Hepatocyte (in vitro differentiated cells): ENCODE measurements around the gene MDM2. TPM values are rescaled to one million over a fixed set of nuclear protein-coding genes. Genes with fewer than 3 reads are reported as not detected.

Experiments used
- DNase-seq: peaks from one replicate; pipeline ENCODE4 v3.0.0-alpha.2; 2016; ENCODE audit warnings: low spot score
- H2AFZ ChIP-seq: fragments of 200-600 bp; sonication (generic); 2 replicates; pipeline ENCODE4 v1.6.0; 2016; ENCODE audit warnings: antibody characterized with exemption, mild to moderate bottlenecking
- H3K27ac ChIP-seq: fragments of 200-600 bp; sonication (generic); 2 replicates; pipeline ENCODE4 v1.5.1; 2016; ENCODE audit warnings: mild to moderate bottlenecking
- H3K27me3 ChIP-seq: fragments of 200-600 bp; sonication (generic); 2 replicates; pipeline ENCODE4 v1.6.1; 2016
- H3K36me3 ChIP-seq: fragments of 200-600 bp; sonication (generic); replicated peaks from 2 replicates; pipeline ENCODE4 v1.5.1; 2016; ENCODE audit warnings: low read depth; ENCODE audit not compliant: insufficient read depth
- H3K4me1 ChIP-seq: fragments of 200-600 bp; sonication (generic); 2 replicates; pipeline ENCODE4 v1.5.1; 2016; ENCODE audit warnings: mild to moderate bottlenecking, moderate library complexity; ENCODE audit not compliant: insufficient read depth
- H3K4me2 ChIP-seq: fragments of 200-600 bp; sonication (generic); 2 replicates; pipeline ENCODE4 v1.6.0; 2016
- H3K4me3 ChIP-seq: fragments of 200-600 bp; sonication (generic); 2 replicates; pipeline ENCODE4 v1.5.1; 2016; ENCODE audit warnings: mild to moderate bottlenecking
- H3K79me2 ChIP-seq: fragments of 200-600 bp; sonication (generic); 2 replicates; pipeline ENCODE4 v1.6.0; 2017; ENCODE audit warnings: mild to moderate bottlenecking
- H3K9me2 ChIP-seq: fragments of 200-600 bp; sonication (generic); replicated peaks from 2 replicates; pipeline ENCODE4 v1.6.0; 2017; ENCODE audit warnings: mild to moderate bottlenecking; ENCODE audit not compliant: insufficient read depth
- H3K9me3 ChIP-seq: fragments of 200-600 bp; sonication (generic); 2 replicates; pipeline ENCODE4 v1.5.1; 2016; ENCODE audit warnings: low read depth, mild to moderate bottlenecking
- H4K20me1 ChIP-seq: fragments of 200-600 bp; sonication (generic); 2 replicates; pipeline ENCODE4 v1.6.0; 2016; ENCODE audit warnings: mild to moderate bottlenecking; ENCODE audit not compliant: insufficient read depth, poor library complexity, severe bottlenecking
- EZH2 ChIP-seq: fragments of 200-600 bp; sonication (generic); IDR thresholded peaks from 2 replicates; pipeline ENCODE4 v1.6.1; 2016; ENCODE audit warnings: antibody characterized with exemption, mild to moderate bottlenecking, borderline replicate concordance
- EZH2phosphoT487 ChIP-seq: fragments of 200-600 bp; sonication (generic); IDR thresholded peaks from one replicate; pipeline ENCODE4 v1.6.1; 2018; ENCODE audit warnings: antibody characterized with exemption, mild to moderate bottlenecking, low read depth, moderate library complexity; ENCODE audit not compliant: unreplicated experiment, severe bottlenecking
- WGBS: methylation state at CpG from one replicate; pipeline ENCODE4 v1.1.6; 2016; ENCODE audit warnings: low lambda C conversion rate; ENCODE audit errors: missing lambda C conversion rate; 5-methylcytosine and 5-hydroxymethylcytosine counted together
- polyA plus RNA-seq: library from polyadenylated mRNA; unstranded; fragments of >200 nt; fragmentation: Nextera tagmentation; extraction: Ambion mirVana; gene quantifications from 2 replicates; pipeline ENCODE4 v1.2.1, GENCODE V29; 2016
- total RNA-seq: library from RNA; depleted of rRNA; stranded (reverse); fragments of >200 nt; gene quantifications from 2 replicates; pipeline ENCODE4 v1.2.3, GENCODE V29; 2014
- TF ChIP-seq, protein P1 (sequence below): fragments of 200-600 bp; sonication (generic); IDR thresholded peaks from 2 replicates; pipeline ENCODE4 v1.5.1; 2016; ENCODE audit warnings: antibody characterized with exemption, mild to moderate bottlenecking; ENCODE audit not compliant: poor library complexity

MDM2 gene
- total and polyA plus RNA-seq, 2 experiments from 2014 or later = 42.0 to 77.4 TPM

DNA sequence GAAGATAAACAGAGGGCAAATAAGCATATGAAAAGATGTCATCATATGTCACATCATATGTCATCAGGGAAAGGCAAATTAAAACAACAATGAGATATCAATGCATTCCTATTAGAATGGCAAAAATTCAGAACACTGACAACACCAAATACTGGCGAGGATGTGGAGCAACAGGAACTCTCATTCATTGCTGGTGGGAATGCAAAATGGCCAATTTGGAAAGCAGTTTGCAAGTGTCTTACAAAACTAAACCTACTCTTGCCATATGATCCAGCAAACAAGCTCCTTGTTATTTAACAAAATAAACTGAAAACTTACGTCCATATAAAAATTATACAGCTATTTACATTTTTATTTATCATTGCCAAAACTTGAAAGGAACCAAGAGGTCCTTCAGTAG, 92.3 kb downstream of the MDM2 start:
- Histone ChIP-seq H3K27me3 (no peaks in the 10 kb centered on the region), H4K20me1 (no peaks in the 10 kb centered on the region), H3K9me3 (no peaks in the 10 kb centered on the region), H2AFZ (no peak overlapping the region), H3K36me3 (no peaks in the 10 kb centered on the region), H3K27ac (no peak overlapping the region), H3K4me1 (peaks cover 4% of the 10 kb centered on the region), H3K9me2 (no peaks in the 10 kb centered on the region), H3K79me2 (no peaks in the 10 kb centered on the region), H3K4me3 (no peak overlapping the region), H3K4me2 (no peak overlapping the region)
- TF ChIP-seq EZH2 (no peak), EZH2phosphoT487 (no peak)
- TF ChIP-seq, protein P1, sequence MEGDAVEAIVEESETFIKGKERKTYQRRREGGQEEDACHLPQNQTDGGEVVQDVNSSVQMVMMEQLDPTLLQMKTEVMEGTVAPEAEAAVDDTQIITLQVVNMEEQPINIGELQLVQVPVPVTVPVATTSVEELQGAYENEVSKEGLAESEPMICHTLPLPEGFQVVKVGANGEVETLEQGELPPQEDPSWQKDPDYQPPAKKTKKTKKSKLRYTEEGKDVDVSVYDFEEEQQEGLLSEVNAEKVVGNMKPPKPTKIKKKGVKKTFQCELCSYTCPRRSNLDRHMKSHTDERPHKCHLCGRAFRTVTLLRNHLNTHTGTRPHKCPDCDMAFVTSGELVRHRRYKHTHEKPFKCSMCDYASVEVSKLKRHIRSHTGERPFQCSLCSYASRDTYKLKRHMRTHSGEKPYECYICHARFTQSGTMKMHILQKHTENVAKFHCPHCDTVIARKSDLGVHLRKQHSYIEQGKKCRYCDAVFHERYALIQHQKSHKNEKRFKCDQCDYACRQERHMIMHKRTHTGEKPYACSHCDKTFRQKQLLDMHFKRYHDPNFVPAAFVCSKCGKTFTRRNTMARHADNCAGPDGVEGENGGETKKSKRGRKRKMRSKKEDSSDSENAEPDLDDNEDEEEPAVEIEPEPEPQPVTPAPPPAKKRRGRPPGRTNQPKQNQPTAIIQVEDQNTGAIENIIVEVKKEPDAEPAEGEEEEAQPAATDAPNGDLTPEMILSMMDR = no peak
- DNase-seq = no peak
- WGBS = 75% methylated on average over 2 of the region's 2 CpGs

Other genes with a start within 250 kb of the MDM2 start
- gene RAP1B, start 197.3 kb upstream of the MDM2 start, total RNA-seq = 257 and 264 TPM in 2 replicates
- gene RAP1B, start 197.3 kb upstream of the MDM2 start, polyA plus RNA-seq = 164 and 179 TPM in 2 replicates
- 24.5 and 40.1 TPM in 2 replicates for gene NUP107, start 121.2 kb upstream of the MDM2 start, total RNA-seq
- gene NUP107, start 121.2 kb upstream of the MDM2 start, polyA plus RNA-seq = 23.0 and 27.6 TPM in 2 replicates
- gene SLC35E3, start 62.0 kb upstream of the MDM2 start, total RNA-seq = 3.3 and 3.5 TPM in 2 replicates
- gene SLC35E3, start 62.0 kb upstream of the MDM2 start, polyA plus RNA-seq = 11.4 and 11.7 TPM in 2 replicates
- 26.8 and 30.7 TPM in 2 replicates for gene CPM, start 125.0 kb downstream of the MDM2 start, total RNA-seq
- 28.0 and 30.2 TPM in 2 replicates for gene CPM, start 125.0 kb downstream of the MDM2 start, polyA plus RNA-seq